Measurements from ENCODE around the gene KRT13.

The KRT13 gene

GRCh38 chr17:41537990-41538389 is 32.6 kb upstream of the KRT13 start:
- DNase-seq (ENCODE audit: low read depth in 2 of 2): peak; percentile 44 to 56
- no peak for TF ChIP-seq CTCF (IDR thresholded peaks at IDR 0.05; ENCODE audit: low read depth, low read length)
- no peak overlapping the region for H3K4me3 ChIP-seq (replicated peaks in 1 of 2; ENCODE audit: low read depth in 2 of 2, low read length in 2 of 2)

- no peak for DNase-seq (ENCODE audit: low read depth in 2 of 2)
- no peak overlapping the region for H3K4me3 ChIP-seq (replicated peaks in 1 of 2; ENCODE audit: low read depth in 2 of 2, low read length in 2 of 2)
- no peak for TF ChIP-seq CTCF (IDR thresholded peaks at IDR 0.05; ENCODE audit: low read depth, low read length)
These were observed 32.2 kb upstream of the KRT13 start for GRCh38 chr17:41537614-41537954.

GRCh38 chr17:41536741-41537613 is 31.6 kb upstream of the KRT13 start:
- H3K4me3 ChIP-seq (replicated peaks in 1 of 2; ENCODE audit: low read depth in 2 of 2, low read length in 2 of 2): no peak overlapping the region
- no peak for DNase-seq (ENCODE audit: low read depth in 2 of 2)
- no peak for TF ChIP-seq CTCF (IDR thresholded peaks at IDR 0.05; ENCODE audit: low read depth, low read length)

- DNase-seq (ENCODE audit: low read depth in 2 of 2): no peak
These were observed 30.5 kb upstream of the KRT13 start for GRCh38 chr17:41535764-41536481.

GRCh38 chr17:41534899-41535546 is 29.6 kb upstream of the KRT13 start:
- no peak for DNase-seq (ENCODE audit: low read depth in 2 of 2)
- TF ChIP-seq CTCF (IDR thresholded peaks at IDR 0.05; ENCODE audit: low read depth, low read length): no peak

More at GRCh38 chr17:41535764-41536481, 30.5 kb upstream of the KRT13 start:
- H3K4me3 ChIP-seq (replicated peaks in 1 of 2; ENCODE audit: low read depth in 2 of 2, low read length in 2 of 2): no peak overlapping the region
- no peak for TF ChIP-seq CTCF (IDR thresholded peaks at IDR 0.05; ENCODE audit: low read depth, low read length)

GRCh38 chr17:41533613-41534012 is 28.2 kb upstream of the KRT13 start:
- no peak for TF ChIP-seq CTCF (IDR thresholded peaks at IDR 0.05; ENCODE audit: low read depth, low read length)

More at GRCh38 chr17:41534899-41535546, 29.6 kb upstream of the KRT13 start:
- H3K4me3 ChIP-seq (replicated peaks in 1 of 2; ENCODE audit: low read depth in 2 of 2, low read length in 2 of 2): no peak overlapping the region

More at GRCh38 chr17:41533613-41534012, 28.2 kb upstream of the KRT13 start:
- no peak for DNase-seq (ENCODE audit: low read depth in 2 of 2)
- no peak overlapping the region for H3K4me3 ChIP-seq (replicated peaks in 1 of 2; ENCODE audit: low read depth in 2 of 2, low read length in 2 of 2)
